GM12892 (cell line): ENCODE results near the gene LCE1A.

Source experiments
- POLR2A ChIP-seq: IDR thresholded peaks from 2 replicates; pipeline ENCODE4 v1.6.1; 2011; ENCODE audit warnings: low read depth, low read length, control low read depth
- POLR2AphosphoS5 ChIP-seq: IDR thresholded peaks from 2 replicates; pipeline ENCODE4 v1.6.1; 2011; ENCODE audit warnings: low read depth, low read length, control low read depth

GRCh38 chr1:152864443-152864842, 37.2 kb downstream of the LCE1A start:
- TF ChIP-seq POLR2A: no peak
- no peak for TF ChIP-seq POLR2AphosphoS5
